HepG2 (cell line): Measurements from ENCODE around the gene SLC26A2. TPM values are rescaled to one million over a fixed set of nuclear protein-coding genes. Genes with fewer than 3 reads are reported as not detected.

Source experiments
- ATAC-seq: fragments of 200-7000 bp; cut with Tn5 transposase; 3 replicates; pipeline ENCODE4 v1.9.1; 2020; ENCODE audit warnings: mild to moderate bottlenecking, moderate library complexity
- BruUV-seq: library from RNA; stranded (reverse); fragments of 400-500 nt; replicated peaks from 2 replicates; lab custom pipeline; 2021; lab: Mats Ljungman, UMichigan
- CTCF ChIA-PET: fragments of 300-600 bp; formaldehyde crosslinking; extraction: SDS; loops from one replicate; lab custom pipeline; 2021; ENCODE audit warnings: low total read pairs, inconsistent platforms, low intra/inter-chr PET ratio; lab: Yijun Ruan, JAX
- POLR2A ChIA-PET: fragments of 350-600 bp; sonication (Branson Sonifier 250); formaldehyde crosslinking; loops from one replicate; lab custom pipeline; 2020; ENCODE audit warnings: antibody characterized with exemption, inconsistent platforms; lab: Yijun Ruan, JAX
- DNase-seq: peaks from one replicate; pipeline ENCODE4 v3.0.0-alpha.2; 2015; ENCODE audit warnings: low spot score
- FAIRE-seq: peaks from 3 replicates; lab custom pipeline; 2011; peaks lifted over from hg19 to GRCh38; lab: Jason Lieb, UNC
- H2AFZ ChIP-seq: one replicate; pipeline ENCODE4 v1.6.1; 2011; ENCODE audit warnings: low read length, inconsistent platforms
- H3K27ac ChIP-seq: fragments of 300-600 bp; 3 replicates; pipeline ENCODE4 v1.8.0; 2011; ENCODE audit warnings: mixed run types, mild to moderate bottlenecking, mixed read lengths, low read length, inconsistent platforms; ENCODE audit not compliant: insufficient read depth; ENCODE audit errors: extremely low read length
- H3K27me3 ChIP-seq, 2 experiments: fragments of 200-600 bp in 1 of 2; 2 replicates in 1 of 2; 3 replicates in 1 of 2; pipeline versions ENCODE4 v1.6.0 to v1.8.0; 2011; ENCODE audit warnings: low read length in 2 of 2, mild to moderate bottlenecking in 2 of 2, moderate library complexity in 2 of 2, inconsistent platforms in 1 of 2; ENCODE audit not compliant: insufficient read depth in 2 of 2, control insufficient read depth in 1 of 2
- H3K36me3 ChIP-seq, 2 experiments: fragments of 200-600 bp in 1 of 2; replicated peaks in 1 of 2; 2 replicates in 1 of 2; 3 replicates in 1 of 2; pipeline versions ENCODE4 v1.5.1 to v1.8.0; 2011; ENCODE audit warnings: low read length in 2 of 2, inconsistent platforms in 1 of 2; ENCODE audit not compliant: insufficient read depth in 2 of 2, control insufficient read depth in 1 of 2
- H3K4me1 ChIP-seq: 2 replicates; pipeline ENCODE4 v1.5.1; 2012; ENCODE audit warnings: low read length, inconsistent platforms; ENCODE audit not compliant: insufficient read depth
- H3K4me2 ChIP-seq: 2 replicates; pipeline ENCODE4 v1.6.0; 2011; ENCODE audit warnings: low read depth, low read length, inconsistent platforms
- H3K4me3 ChIP-seq, 3 experiments: fragments of 200-600 bp in 1 of 3; sonication (generic), shearing (Covaris generic) in 1 of 3; replicated peaks in 1 of 3; 2 replicates each; pipeline ENCODE4 v1.5.1; 2011 to 2016; ENCODE audit warnings: low read length in 3 of 3, inconsistent platforms in 2 of 3, low read depth in 2 of 3, mild to moderate bottlenecking in 2 of 3, control low read depth in 1 of 3, mixed read lengths in 1 of 3; ENCODE audit not compliant: insufficient read depth in 1 of 3
- H3K79me2 ChIP-seq: one replicate; pipeline ENCODE4 v1.6.1; 2011; ENCODE audit warnings: low read length, inconsistent platforms; ENCODE audit not compliant: insufficient read depth
- H3K9ac ChIP-seq: 2 replicates; pipeline ENCODE4 v1.6.0; 2011; ENCODE audit warnings: mild to moderate bottlenecking, low read depth, low read length, inconsistent platforms; ENCODE audit not compliant: insufficient read depth
- H3K9me3 ChIP-seq: 2 replicates; pipeline ENCODE4 v1.5.1; 2012; ENCODE audit warnings: mild to moderate bottlenecking, low read length
- H4K20me1 ChIP-seq: 2 replicates; pipeline ENCODE4 v1.6.0; 2011; ENCODE audit warnings: inconsistent platforms, mild to moderate bottlenecking, low read length, moderate library complexity; ENCODE audit not compliant: insufficient read depth
- CCAR2 ChIP-seq: fragments of 200-400 bp; formaldehyde crosslinking; optimal IDR thresholded peaks from 2 replicates; pipeline ENCODE3; 2018; ENCODE audit warnings: low read depth, mild to moderate bottlenecking, low read length, moderate library complexity
- HNRNPUL1 ChIP-seq: fragments of 200-400 bp; formaldehyde crosslinking; IDR thresholded peaks from 2 replicates; pipeline ENCODE4 v1.6.1; 2017; ENCODE audit warnings: low read depth, mild to moderate bottlenecking, low read length, moderate library complexity
- PAXIP1 ChIP-seq: sonication (generic); formaldehyde crosslinking; conservative IDR thresholded peaks from 2 replicates; pipeline ENCODE4 v1.4.0; 2020; ENCODE audit warnings: mild to moderate bottlenecking, missing genetic modification reagents, moderate library complexity
- RBAK ChIP-seq: sonication (generic); formaldehyde crosslinking; IDR thresholded peaks from 2 replicates; pipeline ENCODE4 v1.5.1; 2020; ENCODE audit warnings: mild to moderate bottlenecking, missing genetic modification reagents
- SKI ChIP-seq: fragments of 450-650 bp; IDR thresholded peaks from one replicate; pipeline ENCODE4 v1.6.1; 2018; ENCODE audit warnings: mild to moderate bottlenecking; ENCODE audit not compliant: partially characterized antibody
- ZBTB20 ChIP-seq: sonication (generic); formaldehyde crosslinking; IDR thresholded peaks from 2 replicates; pipeline ENCODE4 v1.8.1; 2023; ENCODE audit warnings: missing genetic modification reagents, low read depth, mild to moderate bottlenecking, borderline replicate concordance
- WGBS: methylation state at CpG from one replicate; pipeline ENCODE4 v1.1.6; 2017; ENCODE audit warnings: low lambda C conversion rate; 5-methylcytosine and 5-hydroxymethylcytosine counted together
- in situ Hi-C: cut with HindIII; loops from 2 replicates; pipeline ENCODE4 v1.10.0; 2017; ENCODE audit warnings: low pct_unique_long_range_greater_than_20kb; ENCODE audit not compliant: extremely low pct_ligation_motif_present
- intact Hi-C: fragments of 100-400 bp; cut with micrococcal nuclease; formaldehyde crosslinking; loops from one replicate; pipeline ENCODE4 v1.10.0; 2022; ENCODE audit not compliant: unreplicated experiment
- polyA plus RNA-seq, 8 experiments: library from polyadenylated mRNA; depleted of rRNA in 3 of 8; stranded (reverse) in 7 of 8; unstranded in 1 of 8; fragments of >200 nt; fragmentation: Illumina TruSeq in 4 of 8; extraction: Trizol in 4 of 8; gene quantifications; 2 replicates each; pipeline versions ENCODE4 v1.2.1 to v1.2.3, GENCODE V29; 2011 to 2016; ENCODE audit warnings: low read depth in 4 of 8, missing spikeins in 1 of 8, mixed read lengths in 1 of 8; ENCODE audit not compliant: insufficient read depth in 1 of 8
- total RNA-seq, 5 experiments: library from RNA; depleted of rRNA; stranded (reverse); fragments of >200 nt; fragmentation: Illumina TruSeq; extraction: Trizol; gene quantifications; 2 replicates each; pipeline ENCODE4 v1.2.3, GENCODE V29; 2016; ENCODE audit warnings: low read depth in 1 of 5
- TF ChIP-seq, protein P1 (sequence below): sonication (generic); formaldehyde crosslinking; IDR thresholded peaks from 2 replicates; pipeline ENCODE4 v1.8.0; 2022; ENCODE audit warnings: low read depth, missing genetic modification reagents
- TF ChIP-seq, protein P2 (sequence below): sonication (generic); formaldehyde crosslinking; IDR thresholded peaks from 2 replicates; pipeline ENCODE4 v1.4.0; 2020; ENCODE audit warnings: missing genetic modification reagents
- TF ChIP-seq, protein P3 (sequence below), 2 experiments: sonication (generic) in 1 of 2; formaldehyde crosslinking in 1 of 2; IDR thresholded peaks; 2 replicates each; pipeline versions ENCODE4 v1.4.0 to v1.6.1; 2016 to 2020; ENCODE audit warnings: borderline replicate concordance in 1 of 2, low read depth in 1 of 2, mild to moderate bottlenecking in 1 of 2, missing genetic modification reagents in 1 of 2
- TF ChIP-seq, protein P4 (sequence below): sonication (generic); formaldehyde crosslinking; IDR thresholded peaks from 2 replicates; pipeline ENCODE4 v1.5.0; 2020; ENCODE audit warnings: missing genetic modification reagents

The SLC26A2 gene
- total and polyA plus RNA-seq, 2 of the 13 experiments (the other 11 are each of a cell fraction or from before 2014, with no cell fraction given) = 2.2 to 7.9 TPM

GRCh38 chr5:149979896-149980295 is 19.3 kb downstream of the SLC26A2 start:
- Histone ChIP-seq H3K4me2 (peak overlapping the region; percentile 41; the same call in 1 of the 2 replicates), H3K27ac (no peak overlapping the region)
- peak; percentile 28 for FAIRE-seq
- TF ChIP-seq, protein P1, sequence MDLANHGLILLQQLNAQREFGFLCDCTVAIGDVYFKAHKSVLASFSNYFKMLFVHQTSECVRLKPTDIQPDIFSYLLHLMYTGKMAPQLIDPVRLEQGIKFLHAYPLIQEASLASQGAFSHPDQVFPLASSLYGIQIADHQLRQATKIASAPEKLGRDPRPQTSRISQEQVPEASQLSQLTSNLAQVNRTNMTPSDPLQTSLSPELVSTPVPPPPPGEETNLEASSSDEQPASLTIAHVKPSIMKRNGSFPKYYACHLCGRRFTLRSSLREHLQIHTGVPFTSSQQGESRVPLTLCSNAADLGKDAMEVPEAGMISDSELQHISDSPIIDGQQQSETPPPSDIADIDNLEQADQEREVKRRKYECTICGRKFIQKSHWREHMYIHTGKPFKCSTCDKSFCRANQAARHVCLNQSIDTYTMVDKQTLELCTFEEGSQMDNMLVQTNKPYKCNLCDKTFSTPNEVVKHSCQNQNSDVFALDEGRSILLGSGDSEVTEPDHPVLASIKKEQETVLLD (CRISPR knock-in tag) = no peak
- TF ChIP-seq HNRNPUL1 (0 out of 2 replicates have a peak, but pooled peaks have one; percentile 27), RBAK (CRISPR knock-in tag) (no peak), PAXIP1 (CRISPR knock-in tag) (0 out of 2 replicates have a peak, but pooled peaks have one; percentile 38), SKI (no peak), CCAR2 (no peak), ZBTB20 (no peak)
- TF ChIP-seq, protein P2, sequence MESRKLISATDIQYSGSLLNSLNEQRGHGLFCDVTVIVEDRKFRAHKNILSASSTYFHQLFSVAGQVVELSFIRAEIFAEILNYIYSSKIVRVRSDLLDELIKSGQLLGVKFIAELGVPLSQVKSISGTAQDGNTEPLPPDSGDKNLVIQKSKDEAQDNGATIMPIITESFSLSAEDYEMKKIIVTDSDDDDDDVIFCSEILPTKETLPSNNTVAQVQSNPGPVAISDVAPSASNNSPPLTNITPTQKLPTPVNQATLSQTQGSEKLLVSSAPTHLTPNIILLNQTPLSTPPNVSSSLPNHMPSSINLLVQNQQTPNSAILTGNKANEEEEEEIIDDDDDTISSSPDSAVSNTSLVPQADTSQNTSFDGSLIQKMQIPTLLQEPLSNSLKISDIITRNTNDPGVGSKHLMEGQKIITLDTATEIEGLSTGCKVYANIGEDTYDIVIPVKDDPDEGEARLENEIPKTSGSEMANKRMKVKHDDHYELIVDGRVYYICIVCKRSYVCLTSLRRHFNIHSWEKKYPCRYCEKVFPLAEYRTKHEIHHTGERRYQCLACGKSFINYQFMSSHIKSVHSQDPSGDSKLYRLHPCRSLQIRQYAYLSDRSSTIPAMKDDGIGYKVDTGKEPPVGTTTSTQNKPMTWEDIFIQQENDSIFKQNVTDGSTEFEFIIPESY (CRISPR knock-in tag) = no peak
- TF ChIP-seq, protein P3, sequence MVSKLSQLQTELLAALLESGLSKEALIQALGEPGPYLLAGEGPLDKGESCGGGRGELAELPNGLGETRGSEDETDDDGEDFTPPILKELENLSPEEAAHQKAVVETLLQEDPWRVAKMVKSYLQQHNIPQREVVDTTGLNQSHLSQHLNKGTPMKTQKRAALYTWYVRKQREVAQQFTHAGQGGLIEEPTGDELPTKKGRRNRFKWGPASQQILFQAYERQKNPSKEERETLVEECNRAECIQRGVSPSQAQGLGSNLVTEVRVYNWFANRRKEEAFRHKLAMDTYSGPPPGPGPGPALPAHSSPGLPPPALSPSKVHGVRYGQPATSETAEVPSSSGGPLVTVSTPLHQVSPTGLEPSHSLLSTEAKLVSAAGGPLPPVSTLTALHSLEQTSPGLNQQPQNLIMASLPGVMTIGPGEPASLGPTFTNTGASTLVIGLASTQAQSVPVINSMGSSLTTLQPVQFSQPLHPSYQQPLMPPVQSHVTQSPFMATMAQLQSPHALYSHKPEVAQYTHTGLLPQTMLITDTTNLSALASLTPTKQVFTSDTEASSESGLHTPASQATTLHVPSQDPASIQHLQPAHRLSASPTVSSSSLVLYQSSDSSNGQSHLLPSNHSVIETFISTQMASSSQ (IDR thresholded peaks at IDR 0.05; ENCODE audit: low read depth) = peak; percentile 74
- TF ChIP-seq, protein P3 (CRISPR knock-in tag; IDR thresholded peaks at IDR 0.05; ENCODE audit: borderline replicate concordance) = peak; percentile 37; the same call in 1 of the 2 replicates
- TF ChIP-seq, protein P4, sequence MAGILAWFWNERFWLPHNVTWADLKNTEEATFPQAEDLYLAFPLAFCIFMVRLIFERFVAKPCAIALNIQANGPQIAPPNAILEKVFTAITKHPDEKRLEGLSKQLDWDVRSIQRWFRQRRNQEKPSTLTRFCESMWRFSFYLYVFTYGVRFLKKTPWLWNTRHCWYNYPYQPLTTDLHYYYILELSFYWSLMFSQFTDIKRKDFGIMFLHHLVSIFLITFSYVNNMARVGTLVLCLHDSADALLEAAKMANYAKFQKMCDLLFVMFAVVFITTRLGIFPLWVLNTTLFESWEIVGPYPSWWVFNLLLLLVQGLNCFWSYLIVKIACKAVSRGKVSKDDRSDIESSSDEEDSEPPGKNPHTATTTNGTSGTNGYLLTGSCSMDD = no peak

More at GRCh38 chr5:149979896-149980295, 19.3 kb downstream of the SLC26A2 start:
- Histone ChIP-seq H2AFZ (no peak overlapping the region), H3K36me3 (no peaks in the 10 kb centered on the region), H3K9ac (no peak overlapping the region), H3K4me1 (peaks cover 67% of the 10 kb centered on the region), H3K27me3 (no peaks in the 10 kb centered on the region), H3K9me3 (no peaks in the 10 kb centered on the region), H3K4me3 (no peak overlapping the region), H4K20me1 (no peaks in the 10 kb centered on the region), H3K79me2 (no peaks in the 10 kb centered on the region)
- POLR2A ChIA-PET = interaction anchor here (1.1 kb wide), 1 partner anchor 18 kb away, joined by 3 read pairs; no protein-coding TSS in a partner anchor
- DNase-seq = no peak
- 4% methylated on average over 1 of the region's 1 CpG for WGBS
- intact Hi-C loops (no loop called here), in situ Hi-C loops (loop anchor here (25.0 kb wide), 1 partner anchor 343 kb away; no protein-coding TSS in a partner anchor)
- no TSS peak for BruUV-seq
- ATAC-seq = no peak
- CTCF ChIA-PET = no interaction called here
